ENCODE results near the gene SGTA. TPM values are rescaled to one million over a fixed set of nuclear protein-coding genes. Genes with fewer than 3 reads are reported as not detected.

Gene SGTA
- total and polyA plus RNA-seq, 9 of the 15 experiments (the other 6 are each of a cell fraction or from before 2014, with no cell fraction given), result 1.4 to 110 (median 49.9) TPM

- Histone ChIP-seq H3K9ac (ENCODE audit: insufficient read depth in 1 of 2, low read depth in 2 of 2, low read length in 2 of 2) (no peak overlapping the region), H3K27ac (ENCODE audit: extremely low read depth, low read depth, low read length) (no peak overlapping the region), H3K36me3 (ENCODE audit: control insufficient read depth, insufficient read depth, low read length) (no peaks in the 10 kb centered on the region), H3K4me2 (ENCODE audit: insufficient read depth, low read length) (no peak overlapping the region), H3K9me3 (replicated peaks; ENCODE audit: control insufficient read depth, insufficient read depth, low read depth, low read length) (0 out of 2 replicates have a peak, but pooled peaks cover 4% of the 10 kb centered on the region), H3K79me2 (ENCODE audit: control insufficient read depth, insufficient read depth, low read length) (no peaks in the 10 kb centered on the region), H4K20me1 (replicated peaks; ENCODE audit: control insufficient read depth, insufficient read depth, low read length) (no peaks in the 10 kb centered on the region), H3K27me3 (ENCODE audit: control insufficient read depth in 2 of 2, insufficient read depth in 2 of 2, low read length in 2 of 2) (no peaks in the 10 kb centered on the region), H2AFZ (ENCODE audit: low read depth, low read length) (no peak overlapping the region), H3K9me1 (ENCODE audit: control insufficient read depth, insufficient read depth, low read length) (no peaks in the 10 kb centered on the region), H3K4me1 (replicated peaks in 1 of 2; ENCODE audit: control insufficient read depth in 2 of 2, insufficient read depth in 2 of 2, low read length in 2 of 2) (peaks cover 17 to 56% of the 10 kb centered on the region in 2 experiments), H3K4me3 (no peak overlapping the region)
- TF ChIP-seq KDM1A (IDR thresholded peaks at IDR 0.05), result 0 out of 4 replicates have a peak, but pooled peaks of 1 of the 2 experiments have one; percentile 20
- TF ChIP-seq SMARCA4 (IDR thresholded peaks at IDR 0.05), result no peak
- TF ChIP-seq VEZF1 (CRISPR knock-in tag; IDR thresholded peaks at IDR 0.05), result peak; percentile 36; the same call in 1 of the 2 replicates
- TF ChIP-seq RBM25 (IDR thresholded peaks at IDR 0.05; ENCODE audit: low read depth, low read length, severe bottlenecking), result peak; percentile 53
- no peak for TF ChIP-seq TOE1 (IDR thresholded peaks at IDR 0.05; ENCODE audit: borderline replicate concordance)
- no peak for TF ChIP-seq TOE1 (CRISPR knock-in tag; IDR thresholded peaks at IDR 0.05; ENCODE audit: borderline replicate concordance, low read depth)
- TF ChIP-seq HEY1 (CRISPR knock-in tag; IDR thresholded peaks at IDR 0.05; ENCODE audit: borderline replicate concordance), result no peak
- TF ChIP-seq ZFP36 (IDR thresholded peaks at IDR 0.05; ENCODE audit: low read depth, low read length, partially characterized antibody), result peak; percentile 80
- TF ChIP-seq BCOR (IDR thresholded peaks at IDR 0.05), result 0 out of 2 replicates have a peak, but pooled peaks have one; percentile 34
- TF ChIP-seq TRIM28 (IDR thresholded peaks at IDR 0.05), result no peak
- intact Hi-C loops (cut with micrococcal nuclease), result no loop called here
- in situ Hi-C loops (cut with MboI), result no loop called here
- WGBS (ENCODE audit: insufficient coverage, low coverage, missing lambda C conversion rate), result 35% methylated on average over 5 of the region's 7 CpGs
- DNase-seq (ENCODE audit: extremely low read depth in 1 of 4, low spot score in 3 of 4) (peak in 1 of 4 experiments; percentile 38), ATAC-seq (no peak), FAIRE-seq (no peak)
- BruUV-seq (replicated peaks), result no TSS peak
- POLR2A ChIA-PET, result no interaction called here
- CTCF ChIA-PET (ENCODE audit: low intra/inter-chr PET ratio), result no interaction called here
Measured at GRCh38 chr19:2719232-2719735, 63.8 kb downstream of the SGTA start.

All from K562 (cell line).